CD14-positive monocyte (primary cell): ENCODE data around the gene HMCN2. TPM values are rescaled to one million over a fixed set of nuclear protein-coding genes. Genes with fewer than 3 reads are reported as not detected.

Source experiments
- DNase-seq, 3 donors: peaks; one replicate each; pipeline ENCODE4 v3.0.0-alpha.2; 2011 to 2022
- H2AFZ ChIP-seq: 2 replicates; pipeline ENCODE4 v1.6.0; 2012; ENCODE audit warnings: mild to moderate bottlenecking, low read depth, low read length, inconsistent platforms; ENCODE audit not compliant: insufficient read depth, poor library complexity, severe bottlenecking
- H3K27ac ChIP-seq, 2 donors: 1 replicate in 1 of 2; 2 replicates in 1 of 2; pipeline ENCODE4 v1.5.1; 2012 to 2013; ENCODE audit warnings: low read length in 2 of 2, control low read depth in 1 of 2, inconsistent platforms in 1 of 2, low read depth in 1 of 2, mild to moderate bottlenecking in 1 of 2
- H3K27me3 ChIP-seq, 2 donors: one replicate each; pipeline versions ENCODE4 v1.6.0 to v1.6.1; 2011 to 2013; ENCODE audit warnings: low read length in 2 of 2; ENCODE audit not compliant: control insufficient read depth in 2 of 2, insufficient read depth in 2 of 2
- H3K36me3 ChIP-seq, 2 donors: replicated peaks in 1 of 2; 1 replicate in 1 of 2; 2 replicates in 1 of 2; pipeline versions ENCODE4 v1.5.1 to v1.6.1; 2012 to 2013; ENCODE audit warnings: low read length in 2 of 2, control low read depth in 1 of 2, inconsistent platforms in 1 of 2, mild to moderate bottlenecking in 1 of 2; ENCODE audit not compliant: insufficient read depth in 2 of 2, control insufficient read depth in 1 of 2
- H3K4me1 ChIP-seq, 2 donors: 1 replicate in 1 of 2; 2 replicates in 1 of 2; pipeline versions ENCODE4 v1.5.1 to v1.6.1; 2012 to 2013; ENCODE audit warnings: low read length in 2 of 2, control low read depth in 1 of 2, inconsistent platforms in 1 of 2, mild to moderate bottlenecking in 1 of 2, moderate library complexity in 1 of 2; ENCODE audit not compliant: insufficient read depth in 2 of 2, control insufficient read depth in 1 of 2
- H3K4me2 ChIP-seq: replicated peaks from 2 replicates; pipeline ENCODE3; 2012; ENCODE audit warnings: low read length, moderate library complexity, mild to moderate bottlenecking; ENCODE audit not compliant: poor library complexity, severe bottlenecking; ENCODE audit errors: extremely low read depth
- H3K4me3 ChIP-seq, 3 experiments: fragments of 200-600 bp in 1 of 3; sonication (generic) in 1 of 3; replicated peaks in 1 of 3; 1 replicate in 2 of 3; 2 replicates in 1 of 3; pipeline ENCODE4 v1.5.1; 2011 to 2013; ENCODE audit warnings: low read length in 3 of 3, mild to moderate bottlenecking in 3 of 3, control low read depth in 2 of 3, low read depth in 2 of 3, inconsistent platforms in 1 of 3, moderate library complexity in 1 of 3
- H3K79me2 ChIP-seq: 2 replicates; pipeline ENCODE4 v1.6.0; 2012; ENCODE audit warnings: mild to moderate bottlenecking, control low read depth, inconsistent platforms, low read length, moderate library complexity; ENCODE audit not compliant: insufficient read depth
- H3K9ac ChIP-seq: 2 replicates; pipeline ENCODE4 v1.6.0; 2017; ENCODE audit warnings: low read length, mild to moderate bottlenecking; ENCODE audit not compliant: insufficient read depth, poor library complexity, severe bottlenecking
- H3K9me3 ChIP-seq, 2 donors: replicated peaks in 1 of 2; 1 replicate in 1 of 2; 2 replicates in 1 of 2; pipeline versions ENCODE4 v1.5.1 to v1.6.1; 2012 to 2013; ENCODE audit warnings: low read length in 2 of 2, control low read depth in 1 of 2; ENCODE audit not compliant: control insufficient read depth in 1 of 2, insufficient read depth in 1 of 2
- H4K20me1 ChIP-seq: 2 replicates; pipeline ENCODE4 v1.6.0; 2012; ENCODE audit warnings: mild to moderate bottlenecking, low read length, control low read depth, moderate library complexity; ENCODE audit not compliant: insufficient read depth
- H3K27ac Mint-ChIP-seq, 7 donors: one replicate each; pipeline ENCODE4 v1.8.0; 2020; ENCODE audit warnings: mild to moderate bottlenecking in 7 of 7, mixed read lengths in 7 of 7, moderate library complexity in 6 of 7, inconsistent platforms in 2 of 7
- H3K27me3 Mint-ChIP-seq, 3 donors: one replicate each; pipeline ENCODE4 v1.8.0; 2021 to 2022; ENCODE audit warnings: low read depth in 3 of 3, mild to moderate bottlenecking in 3 of 3, mixed read lengths in 3 of 3, moderate library complexity in 3 of 3, inconsistent platforms in 1 of 3
- H3K36me3 Mint-ChIP-seq, 2 donors: one replicate each; pipeline ENCODE4 v1.8.0; 2020; ENCODE audit warnings: mixed read lengths in 2 of 2, inconsistent platforms in 1 of 2, mild to moderate bottlenecking in 1 of 2
- H3K4me1 Mint-ChIP-seq: one replicate; pipeline ENCODE4 v1.8.0; 2020; ENCODE audit warnings: mild to moderate bottlenecking, mixed read lengths
- H3K4me3 Mint-ChIP-seq, 2 donors: one replicate each; pipeline ENCODE4 v1.8.0; 2020; ENCODE audit warnings: mild to moderate bottlenecking in 2 of 2, mixed read lengths in 2 of 2, moderate library complexity in 1 of 2
- H3K9me3 Mint-ChIP-seq, 7 donors: one replicate each; pipeline ENCODE4 v1.8.0; 2020 to 2022; ENCODE audit warnings: mixed read lengths in 7 of 7, mild to moderate bottlenecking in 6 of 7, moderate library complexity in 6 of 7, inconsistent platforms in 2 of 7
- WGBS: methylation state at CpG from one replicate; pipeline ENCODE4 v1.1.5; 2013; ENCODE audit warnings: missing lambda C conversion rate; ENCODE audit not compliant: insufficient coverage; 5-methylcytosine and 5-hydroxymethylcytosine counted together
- intact Hi-C, 2 donors: fragments of 100-400 bp; cut with micrococcal nuclease; formaldehyde crosslinking; loops; one replicate each; pipeline versions ENCODE4 v1.15.0 to v1.15.1; 2023
- polyA plus RNA-seq, 3 donors: library from polyadenylated mRNA; depleted of rRNA in 1 of 3; unstranded in 2 of 3; stranded (reverse) in 1 of 3; fragments of 300-500 nt in 2 of 3; fragments of >200 nt in 1 of 3; fragmentation: Illumina TruSeq in 2 of 3; gene quantifications; 1 replicate in 2 of 3; 2 replicates in 1 of 3; pipeline ENCODE4 v1.2.3, GENCODE V29; 2012 to 2021
- TF ChIP-seq, protein P1 (sequence below): fragments of 200-600 bp; IDR thresholded peaks from one replicate; pipeline ENCODE4 v1.8.0; 2022; ENCODE audit warnings: antibody characterized with exemption, mild to moderate bottlenecking

Gene HMCN2
- polyA plus RNA-seq, 3 donors: not detected

DNA sequence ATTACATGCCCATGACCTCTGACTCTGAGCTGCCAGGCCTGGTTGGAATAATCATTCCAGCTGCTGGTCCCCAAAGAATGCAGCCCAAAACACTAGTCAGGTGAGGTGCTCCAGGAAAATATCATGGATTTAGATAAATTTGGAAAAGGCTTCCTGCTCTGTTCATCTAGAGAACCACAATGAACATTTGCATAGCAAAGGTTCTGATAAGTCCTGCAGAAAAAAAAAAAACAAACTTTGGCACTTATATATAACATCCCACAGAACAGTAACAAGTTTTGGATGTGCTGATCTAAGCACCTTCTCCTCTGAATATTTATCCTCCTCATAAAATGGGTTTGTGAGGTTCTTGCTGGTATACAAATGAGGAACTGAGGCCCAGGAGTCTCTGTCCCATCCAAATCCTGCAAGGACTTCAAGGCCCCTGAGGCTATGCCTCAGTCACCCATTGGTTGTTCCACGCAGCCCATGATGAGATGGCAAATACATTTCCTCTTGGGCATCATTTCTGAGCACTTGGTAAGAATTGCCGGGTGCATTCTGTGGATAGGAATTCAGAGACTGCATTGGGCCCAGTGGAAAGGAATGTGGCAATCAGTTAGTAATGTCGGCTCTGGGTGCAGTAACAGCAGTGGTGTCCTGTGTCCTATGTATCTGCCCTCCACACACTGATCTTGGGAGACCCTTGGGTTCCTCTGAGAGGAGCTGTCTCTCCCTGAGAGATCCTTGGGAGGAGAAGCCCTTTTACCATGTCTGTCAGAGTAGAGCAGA is 105.8 kb downstream of the HMCN2 start:
- H3K9me3 Mint-ChIP-seq: peaks cover 0 to 9% (median 3%) of the 10 kb centered on the region in 7 donors
- Histone ChIP-seq H3K9me3 (no peaks in the 10 kb centered on the region), H2AFZ (no peak overlapping the region), H3K4me3 (no peak overlapping the region), H3K27me3 (no peaks in the 10 kb centered on the region), H3K27ac (no peak overlapping the region), H3K4me1 (no peaks in the 10 kb centered on the region), H3K4me2 (no peak overlapping the region), H3K79me2 (no peaks in the 10 kb centered on the region), H4K20me1 (no peaks in the 10 kb centered on the region), H3K9ac (no peak overlapping the region), H3K36me3 (no peaks in the 10 kb centered on the region)
- peaks cover 5 to 13% (median 5%) of the 10 kb centered on the region in 3 donors for H3K27me3 Mint-ChIP-seq
- DNase-seq: no peak
- H3K27ac Mint-ChIP-seq: no peak overlapping the region
- WGBS: 86% methylated on average over 1 of the region's 3 CpGs
- H3K4me1 Mint-ChIP-seq: no peaks in the 10 kb centered on the region
- TF ChIP-seq, protein P1, sequence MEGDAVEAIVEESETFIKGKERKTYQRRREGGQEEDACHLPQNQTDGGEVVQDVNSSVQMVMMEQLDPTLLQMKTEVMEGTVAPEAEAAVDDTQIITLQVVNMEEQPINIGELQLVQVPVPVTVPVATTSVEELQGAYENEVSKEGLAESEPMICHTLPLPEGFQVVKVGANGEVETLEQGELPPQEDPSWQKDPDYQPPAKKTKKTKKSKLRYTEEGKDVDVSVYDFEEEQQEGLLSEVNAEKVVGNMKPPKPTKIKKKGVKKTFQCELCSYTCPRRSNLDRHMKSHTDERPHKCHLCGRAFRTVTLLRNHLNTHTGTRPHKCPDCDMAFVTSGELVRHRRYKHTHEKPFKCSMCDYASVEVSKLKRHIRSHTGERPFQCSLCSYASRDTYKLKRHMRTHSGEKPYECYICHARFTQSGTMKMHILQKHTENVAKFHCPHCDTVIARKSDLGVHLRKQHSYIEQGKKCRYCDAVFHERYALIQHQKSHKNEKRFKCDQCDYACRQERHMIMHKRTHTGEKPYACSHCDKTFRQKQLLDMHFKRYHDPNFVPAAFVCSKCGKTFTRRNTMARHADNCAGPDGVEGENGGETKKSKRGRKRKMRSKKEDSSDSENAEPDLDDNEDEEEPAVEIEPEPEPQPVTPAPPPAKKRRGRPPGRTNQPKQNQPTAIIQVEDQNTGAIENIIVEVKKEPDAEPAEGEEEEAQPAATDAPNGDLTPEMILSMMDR: no peak
- no peak overlapping the region for H3K4me3 Mint-ChIP-seq
- no peaks in the 10 kb centered on the region for H3K36me3 Mint-ChIP-seq
- intact Hi-C loops: no loop called here

DNA sequence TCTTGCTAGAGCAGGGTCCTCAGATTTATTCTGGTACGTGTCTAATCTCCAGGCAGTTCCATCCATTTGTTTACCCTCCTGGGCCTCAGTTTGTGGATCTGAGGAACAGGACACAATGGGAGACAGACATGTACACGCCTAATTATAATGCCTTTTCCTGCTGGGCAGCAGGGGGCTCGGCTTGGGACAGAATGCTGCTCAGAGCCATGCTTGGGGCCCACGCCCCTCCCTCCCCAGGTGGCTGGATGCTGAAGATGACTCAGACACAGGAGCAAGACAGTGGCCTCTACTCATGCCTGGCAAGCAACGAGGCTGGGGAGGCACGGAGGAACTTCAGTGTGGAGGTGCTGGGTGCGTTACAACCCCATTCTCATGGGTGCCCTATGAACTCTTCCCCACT is 106.5 kb downstream of the HMCN2 start:
- no peak overlapping the region for H3K27ac ChIP-seq
- H3K79me2 ChIP-seq: no peaks in the 10 kb centered on the region
- no peaks in the 10 kb centered on the region for H3K9me3 ChIP-seq
- TF ChIP-seq, protein P1: no peak
- no peak overlapping the region for H2AFZ ChIP-seq
- H3K27ac Mint-ChIP-seq: no peak overlapping the region
- no peaks in the 10 kb centered on the region for H3K36me3 ChIP-seq
- peaks cover 0 to 9% (median 3%) of the 10 kb centered on the region in 7 donors for H3K9me3 Mint-ChIP-seq
- H4K20me1 ChIP-seq: no peaks in the 10 kb centered on the region
- no peak for DNase-seq
- H3K27me3 Mint-ChIP-seq: peaks cover 5 to 13% (median 5%) of the 10 kb centered on the region in 3 donors
- H3K9ac ChIP-seq: no peak overlapping the region
- H3K4me1 Mint-ChIP-seq: no peaks in the 10 kb centered on the region
- H3K27me3 ChIP-seq: no peaks in the 10 kb centered on the region
- H3K4me2 ChIP-seq: no peak overlapping the region
- no peak overlapping the region for H3K4me3 ChIP-seq
- no peaks in the 10 kb centered on the region for H3K4me1 ChIP-seq
- H3K36me3 Mint-ChIP-seq: no peaks in the 10 kb centered on the region
- 86% methylated on average over 6 of the region's 7 CpGs for WGBS
- no peak overlapping the region for H3K4me3 Mint-ChIP-seq
- intact Hi-C loops: no loop called here
